Measurements from ENCODE around the gene LMO2. TPM values are rescaled to one million over a fixed set of nuclear protein-coding genes. Genes with fewer than 3 reads are reported as not detected.
A peak's percentile ranks its signal among the peaks of the same experiment; 100 is the strongest.

Gene LMO2
- total and polyA plus RNA-seq, 4 donors = 1.5 to 81.9 (median 6.0) TPM

- Histone ChIP-seq H3K9ac (ENCODE audit: low read depth in 1 of 2, low read length in 2 of 2) (no peak overlapping the region), H3K27me3 (ENCODE audit: control insufficient read depth in 4 of 4, insufficient read depth in 4 of 4, low read length in 3 of 4) (peaks cover 0 to 3% (median 3%) of the 10 kb centered on the region in 4 donors), H3K4me1 (ENCODE audit: control insufficient read depth in 4 of 4, insufficient read depth in 4 of 4, low read length in 3 of 4) (peaks cover 7 to 18% (median 12%) of the 10 kb centered on the region in 4 donors), H3K4me3 (ENCODE audit: low read depth in 1 of 3, low read length in 3 of 3) (peak overlapping the region in 1 of 3 donors; percentile 87), H3K27ac (ENCODE audit: low read depth in 1 of 2, low read length in 2 of 2) (no peak overlapping the region), H3K36me3 (ENCODE audit: control insufficient read depth in 4 of 4, insufficient read depth in 3 of 4, low read depth in 1 of 4, low read length in 3 of 4) (peaks cover 0 to 2% (median 0%) of the 10 kb centered on the region in 4 donors), H3K9me3 (ENCODE audit: control insufficient read depth in 4 of 4, low read length in 3 of 4) (no peaks in the 10 kb centered on the region)
- no peak for DNase-seq (ENCODE audit: low spot score)
- 25% methylated on average over 1 of the region's 1 CpG for WGBS
- TF ChIP-seq HNF4A (conservative IDR thresholded peaks at IDR 0.05) = no peak
- TF ChIP-seq JUND (IDR thresholded peaks at IDR 0.05) = no peak
- no peak for TF ChIP-seq EGR1 (IDR thresholded peaks at IDR 0.05; ENCODE audit: low read depth in 2 of 2)
- TF ChIP-seq TAF1 (conservative IDR thresholded peaks at IDR 0.05) = no peak
- TF ChIP-seq, protein P1, sequence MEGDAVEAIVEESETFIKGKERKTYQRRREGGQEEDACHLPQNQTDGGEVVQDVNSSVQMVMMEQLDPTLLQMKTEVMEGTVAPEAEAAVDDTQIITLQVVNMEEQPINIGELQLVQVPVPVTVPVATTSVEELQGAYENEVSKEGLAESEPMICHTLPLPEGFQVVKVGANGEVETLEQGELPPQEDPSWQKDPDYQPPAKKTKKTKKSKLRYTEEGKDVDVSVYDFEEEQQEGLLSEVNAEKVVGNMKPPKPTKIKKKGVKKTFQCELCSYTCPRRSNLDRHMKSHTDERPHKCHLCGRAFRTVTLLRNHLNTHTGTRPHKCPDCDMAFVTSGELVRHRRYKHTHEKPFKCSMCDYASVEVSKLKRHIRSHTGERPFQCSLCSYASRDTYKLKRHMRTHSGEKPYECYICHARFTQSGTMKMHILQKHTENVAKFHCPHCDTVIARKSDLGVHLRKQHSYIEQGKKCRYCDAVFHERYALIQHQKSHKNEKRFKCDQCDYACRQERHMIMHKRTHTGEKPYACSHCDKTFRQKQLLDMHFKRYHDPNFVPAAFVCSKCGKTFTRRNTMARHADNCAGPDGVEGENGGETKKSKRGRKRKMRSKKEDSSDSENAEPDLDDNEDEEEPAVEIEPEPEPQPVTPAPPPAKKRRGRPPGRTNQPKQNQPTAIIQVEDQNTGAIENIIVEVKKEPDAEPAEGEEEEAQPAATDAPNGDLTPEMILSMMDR (IDR thresholded peaks at IDR 0.05; ENCODE audit: low read depth, low read length, missing input control) = no peak
- no peak for TF ChIP-seq FOXA1 (IDR thresholded peaks at IDR 0.05)
- no peak for TF ChIP-seq RXRA (IDR thresholded peaks at IDR 0.05)
- TF ChIP-seq SP1 (IDR thresholded peaks at IDR 0.05) = no peak
- no peak for TF ChIP-seq RAD21 (IDR thresholded peaks at IDR 0.05)
- TF ChIP-seq, protein P2, sequence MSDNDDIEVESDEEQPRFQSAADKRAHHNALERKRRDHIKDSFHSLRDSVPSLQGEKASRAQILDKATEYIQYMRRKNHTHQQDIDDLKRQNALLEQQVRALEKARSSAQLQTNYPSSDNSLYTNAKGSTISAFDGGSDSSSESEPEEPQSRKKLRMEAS (IDR thresholded peaks at IDR 0.05) = no peak
- TF ChIP-seq ZBTB33 (IDR thresholded peaks at IDR 0.05) = no peak
- TF ChIP-seq ATF3 (IDR thresholded peaks at IDR 0.05) = no peak
- TF ChIP-seq HNF4G (IDR thresholded peaks at IDR 0.05) = no peak
- no peak for TF ChIP-seq FOXA2 (IDR thresholded peaks at IDR 0.05)
- no peak for TF ChIP-seq GABPA (IDR thresholded peaks at IDR 0.05 in 1 of 2, conservative IDR thresholded peaks at IDR 0.05 in 1 of 2)
- TF ChIP-seq YY1 (IDR thresholded peaks at IDR 0.05) = no peak
- TF ChIP-seq, protein P3, sequence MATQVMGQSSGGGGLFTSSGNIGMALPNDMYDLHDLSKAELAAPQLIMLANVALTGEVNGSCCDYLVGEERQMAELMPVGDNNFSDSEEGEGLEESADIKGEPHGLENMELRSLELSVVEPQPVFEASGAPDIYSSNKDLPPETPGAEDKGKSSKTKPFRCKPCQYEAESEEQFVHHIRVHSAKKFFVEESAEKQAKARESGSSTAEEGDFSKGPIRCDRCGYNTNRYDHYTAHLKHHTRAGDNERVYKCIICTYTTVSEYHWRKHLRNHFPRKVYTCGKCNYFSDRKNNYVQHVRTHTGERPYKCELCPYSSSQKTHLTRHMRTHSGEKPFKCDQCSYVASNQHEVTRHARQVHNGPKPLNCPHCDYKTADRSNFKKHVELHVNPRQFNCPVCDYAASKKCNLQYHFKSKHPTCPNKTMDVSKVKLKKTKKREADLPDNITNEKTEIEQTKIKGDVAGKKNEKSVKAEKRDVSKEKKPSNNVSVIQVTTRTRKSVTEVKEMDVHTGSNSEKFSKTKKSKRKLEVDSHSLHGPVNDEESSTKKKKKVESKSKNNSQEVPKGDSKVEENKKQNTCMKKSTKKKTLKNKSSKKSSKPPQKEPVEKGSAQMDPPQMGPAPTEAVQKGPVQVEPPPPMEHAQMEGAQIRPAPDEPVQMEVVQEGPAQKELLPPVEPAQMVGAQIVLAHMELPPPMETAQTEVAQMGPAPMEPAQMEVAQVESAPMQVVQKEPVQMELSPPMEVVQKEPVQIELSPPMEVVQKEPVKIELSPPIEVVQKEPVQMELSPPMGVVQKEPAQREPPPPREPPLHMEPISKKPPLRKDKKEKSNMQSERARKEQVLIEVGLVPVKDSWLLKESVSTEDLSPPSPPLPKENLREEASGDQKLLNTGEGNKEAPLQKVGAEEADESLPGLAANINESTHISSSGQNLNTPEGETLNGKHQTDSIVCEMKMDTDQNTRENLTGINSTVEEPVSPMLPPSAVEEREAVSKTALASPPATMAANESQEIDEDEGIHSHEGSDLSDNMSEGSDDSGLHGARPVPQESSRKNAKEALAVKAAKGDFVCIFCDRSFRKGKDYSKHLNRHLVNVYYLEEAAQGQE (IDR thresholded peaks at IDR 0.05) = no peak
Measured at GRCh38 chr11:33867561-33867960, 24.3 kb downstream of the LMO2 start.

All from liver (tissue), 9 donors.